GM12892 (cell line): Measurements from ENCODE around the gene ACSL4.

Source experiments
- POLR2A ChIP-seq: IDR thresholded peaks from 2 replicates; pipeline ENCODE4 v1.6.1; 2011; ENCODE audit warnings: low read depth, low read length, control low read depth
- POLR2AphosphoS5 ChIP-seq: IDR thresholded peaks from 2 replicates; pipeline ENCODE4 v1.6.1; 2011; ENCODE audit warnings: low read depth, low read length, control low read depth

GRCh38 chrX:109614951-109615350 is 118.1 kb downstream of the ACSL4 start:
- TF ChIP-seq POLR2AphosphoS5 (no peak), POLR2A (no peak)
